GM21723 (cell line): ENCODE data around the gene DDN.

Experiments used
- ATAC-seq: cut with Tn5 transposase; IDR thresholded peaks from one replicate; pipeline ENCODE4 v1.9.1; 2021; ENCODE audit warnings: mild to moderate bottlenecking, moderate library complexity; ENCODE audit not compliant: unreplicated experiment

DDN gene

GRCh38 chr12:49031573-49032161 is 32.5 kb upstream of the DDN start:
- ATAC-seq = no peak

- no peak for ATAC-seq
These were observed 31.8 kb upstream of the DDN start for GRCh38 chr12:49030714-49031572.

- no peak for ATAC-seq
These were observed 30.9 kb upstream of the DDN start for GRCh38 chr12:49030119-49030518.

DNA sequence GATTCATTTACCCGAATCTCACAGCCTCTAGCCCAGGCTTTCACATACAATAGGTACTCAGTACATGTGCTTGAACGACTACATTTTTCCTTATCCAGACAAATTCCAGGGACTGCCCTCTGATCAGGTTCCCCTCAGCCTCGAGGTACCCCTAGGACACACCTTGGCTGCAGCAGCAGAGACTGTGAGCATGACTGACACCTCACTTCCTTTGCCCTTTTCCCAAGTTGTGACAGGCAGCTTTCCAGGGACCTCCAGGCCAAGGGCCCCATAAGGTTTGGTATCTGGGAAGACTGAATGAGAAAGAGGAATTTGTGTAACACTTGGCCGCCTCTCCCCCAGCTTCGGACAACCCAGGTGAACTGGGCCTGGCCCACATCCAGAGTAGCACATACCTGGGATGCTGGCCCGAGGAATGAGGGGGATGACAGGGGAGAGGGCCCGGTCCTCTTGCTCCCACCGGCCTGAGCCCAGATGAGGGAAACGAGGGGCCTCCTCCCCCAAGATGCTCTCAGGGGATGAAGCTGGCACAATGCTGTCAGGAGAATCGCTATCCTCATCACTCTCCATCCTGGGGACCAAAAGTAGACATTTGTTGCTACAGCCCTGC is 29.6 kb upstream of the DDN start:
- no peak for ATAC-seq

DNA sequence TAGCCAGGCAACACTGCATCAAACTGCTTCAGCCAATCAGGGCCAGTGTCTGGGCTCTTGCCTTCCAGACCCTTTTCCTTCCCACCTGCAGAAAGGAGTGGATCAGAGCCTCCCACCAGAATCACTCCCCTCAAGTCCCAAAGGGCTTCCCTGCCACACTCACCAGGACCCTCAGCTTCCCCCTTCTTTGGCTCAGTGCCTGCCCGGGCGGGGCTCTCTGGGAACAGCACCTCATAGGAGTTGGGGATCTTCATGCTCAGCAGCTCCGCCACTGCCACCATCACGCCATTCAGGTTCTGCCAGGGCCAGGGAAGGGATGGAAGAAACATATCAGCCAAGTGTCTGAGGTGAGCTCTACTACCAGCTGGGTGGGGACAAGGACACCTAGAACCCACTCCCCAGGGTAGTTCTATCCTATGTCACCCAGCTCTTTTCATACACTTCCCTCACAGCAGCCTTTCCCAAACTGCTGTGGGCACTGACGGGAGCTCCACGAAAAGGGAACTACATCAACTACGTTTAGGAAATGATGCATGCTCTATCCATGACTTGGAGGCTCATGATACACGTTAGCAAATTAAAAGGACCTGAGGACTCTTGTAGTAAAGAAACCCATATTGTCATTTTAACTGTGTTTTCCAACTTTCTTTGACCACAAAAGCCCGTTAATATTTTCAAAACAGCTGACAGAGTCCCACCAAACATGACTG is 28.8 kb upstream of the DDN start:
- no peak for ATAC-seq

GRCh38 chr12:49026678-49027480 is 27.7 kb upstream of the DDN start:
- no peak for ATAC-seq

GRCh38 chr12:49026101-49026500 is 26.9 kb upstream of the DDN start:
- ATAC-seq = no peak

GRCh38 chr12:49025463-49025862 is 26.3 kb upstream of the DDN start:
- no peak for ATAC-seq

GRCh38 chr12:49024543-49024942 is 25.4 kb upstream of the DDN start:
- ATAC-seq = no peak

GRCh38 chr12:49023812-49024211 is 24.6 kb upstream of the DDN start:
- ATAC-seq = no peak

DNA sequence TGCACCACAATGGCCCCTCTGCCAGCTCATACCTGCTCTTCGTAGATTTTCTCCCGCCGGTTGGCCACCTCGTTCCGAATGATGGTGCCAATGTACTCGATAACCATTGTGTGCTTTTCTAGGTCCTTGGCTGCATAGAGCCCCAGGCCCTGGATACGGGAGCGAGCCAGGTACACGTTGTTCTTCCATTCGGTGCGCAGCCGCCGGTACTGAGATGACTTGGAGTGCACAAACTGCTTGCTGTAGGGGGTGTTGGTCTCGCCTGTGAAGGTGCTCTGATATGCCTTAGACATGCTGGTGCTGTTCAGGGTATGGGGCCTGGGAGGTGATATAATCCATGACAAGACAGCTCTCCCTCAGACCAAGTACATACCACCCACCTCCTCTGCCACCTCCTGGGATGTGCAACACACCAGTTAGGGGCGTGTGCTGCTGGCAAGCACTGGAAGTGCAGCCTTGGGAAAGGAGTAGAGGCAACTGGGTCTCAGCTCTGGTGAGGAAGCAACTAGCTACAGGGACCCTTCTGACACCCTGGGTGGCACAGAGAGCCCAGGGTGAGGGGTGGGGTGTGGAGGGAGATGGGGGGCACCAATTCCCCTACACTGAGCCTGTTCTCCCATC is 23.5 kb upstream of the DDN start:
- ATAC-seq = no peak

- ATAC-seq = no peak
These were observed 22.2 kb upstream of the DDN start for GRCh38 chr12:49021292-49021915.

DNA sequence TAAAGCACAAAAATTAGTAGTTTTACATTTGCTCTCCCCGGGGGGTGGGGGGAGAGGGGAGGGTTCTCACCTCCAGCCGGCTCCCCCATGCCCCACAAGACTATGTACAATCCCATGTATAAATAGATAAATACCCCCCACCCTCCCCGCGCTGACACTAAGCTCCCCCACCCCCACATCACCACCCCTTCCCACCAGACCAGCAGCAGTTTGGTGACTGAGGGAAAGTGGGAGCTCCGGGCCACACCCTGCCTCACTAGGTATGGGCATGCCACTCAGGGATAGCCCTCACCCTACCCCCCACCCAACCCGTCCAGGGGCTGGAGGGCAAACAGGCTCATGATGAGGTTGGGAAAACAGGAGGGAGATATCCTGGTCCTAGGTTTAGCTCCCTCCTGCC is 21.3 kb upstream of the DDN start:
- no peak for ATAC-seq

GRCh38 chr12:49019443-49020324 is 20.5 kb upstream of the DDN start:
- ATAC-seq = no peak

GRCh38 chr12:49019120-49019430 is 19.9 kb upstream of the DDN start:
- no peak for ATAC-seq

DNA sequence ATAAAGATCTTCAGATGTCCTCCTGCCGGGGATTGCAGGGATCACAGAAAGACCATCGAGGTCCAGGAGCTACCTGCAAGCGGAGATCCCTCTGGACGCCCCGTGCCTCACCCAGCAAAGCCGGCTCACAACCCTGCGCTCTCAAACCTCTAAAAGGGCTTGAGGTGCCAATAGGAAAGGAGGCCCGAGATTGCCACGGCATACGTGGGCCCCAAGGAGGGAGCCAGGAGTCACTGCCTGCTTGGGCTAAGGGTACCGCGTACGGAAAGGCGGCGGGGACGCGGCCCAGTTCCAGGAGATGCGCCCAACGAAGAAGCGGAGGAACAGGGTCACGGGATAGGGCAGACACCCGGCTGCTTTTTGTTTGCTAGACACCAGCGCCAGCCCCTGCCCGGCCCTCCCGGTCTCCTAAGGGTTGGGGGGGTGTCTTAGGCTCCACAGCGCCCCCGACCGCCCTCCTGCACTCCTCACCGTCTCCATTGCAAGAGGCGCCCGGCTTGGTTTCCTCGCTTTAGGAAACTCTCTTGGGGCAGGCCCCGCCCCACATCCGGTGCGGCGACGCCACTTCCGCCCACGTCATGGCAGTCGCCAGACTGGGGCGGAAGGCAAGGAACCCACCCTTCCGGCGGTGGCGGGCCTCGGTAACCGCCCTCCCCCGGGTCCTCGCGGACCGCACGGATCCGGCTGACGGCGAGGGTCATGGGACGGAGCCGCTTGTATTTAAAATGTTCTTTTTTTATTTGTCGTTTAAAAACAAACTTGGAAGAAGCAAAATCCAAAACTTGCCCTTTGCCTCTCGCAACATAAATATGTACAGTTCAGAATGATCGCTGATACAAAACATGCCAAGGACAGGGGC is 19.3 kb upstream of the DDN start, which contains the start of gene PRKAG1:
Gene PRKAG1 (minus strand): TSS at position 516 of the 859 bp plus-strand sequence. CDS start 36 bp downstream, at position 480.
- ATAC-seq = peak; percentile 85

- peak; percentile 11 for ATAC-seq
These were observed 18.7 kb upstream of the DDN start for GRCh38 chr12:49017891-49018260.

DNA sequence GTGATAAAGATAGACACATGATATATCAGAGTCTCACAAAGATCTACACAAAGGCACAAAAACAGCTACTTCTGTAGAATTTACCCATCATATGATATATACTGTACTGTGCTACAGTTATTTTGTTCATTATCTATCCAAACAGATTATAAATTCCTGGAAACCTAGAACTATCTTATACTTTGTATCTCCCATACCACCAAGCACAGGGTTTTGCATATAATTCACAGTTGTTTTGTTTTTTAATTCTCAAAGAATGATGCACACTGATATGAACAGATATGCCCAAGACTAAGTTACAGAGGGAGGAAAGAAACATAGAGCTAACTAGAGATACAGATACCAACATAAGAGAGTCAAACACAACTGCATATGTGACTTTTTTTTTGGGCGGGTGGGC is 16.0 kb upstream of the DDN start:
- no peak for ATAC-seq
